ENCODE data around the gene PCDH1.

PCDH1 gene

GRCh38 chr5:141871870-141872269 is 6.3 kb downstream of the PCDH1 start:
- H4K20me1 ChIP-seq (ENCODE audit: low read depth, low read length), result no peaks in the 10 kb centered on the region
- no peaks in the 10 kb centered on the region for H3K27me3 ChIP-seq (ENCODE audit: low read length)
- H2AFZ ChIP-seq (ENCODE audit: low read depth, low read length, severe bottlenecking), result no peak overlapping the region
- H3K9ac ChIP-seq (ENCODE audit: low read length), result no peak overlapping the region
- H3K79me2 ChIP-seq (ENCODE audit: insufficient read depth, low read length), result no peaks in the 10 kb centered on the region
- H3K9me3 ChIP-seq (ENCODE audit: insufficient read depth, low read length), result no peaks in the 10 kb centered on the region
- H3K27ac ChIP-seq (ENCODE audit: low read depth, low read length), result no peak overlapping the region
- H3K9me2 ChIP-seq (replicated peaks; ENCODE audit: insufficient read depth, low read length), result no peaks in the 10 kb centered on the region
- H3K4me2 ChIP-seq (ENCODE audit: low read depth, low read length, poor library complexity, severe bottlenecking), result no peak overlapping the region
- no peaks in the 10 kb centered on the region for H3K36me3 ChIP-seq (ENCODE audit: low read length)
- no peaks in the 10 kb centered on the region for H3F3A ChIP-seq (ENCODE audit: insufficient read depth)
- H3K4me3 ChIP-seq (ENCODE audit: insufficient read depth, low read length, poor library complexity, severe bottlenecking), result no peak overlapping the region
- no peak for TF ChIP-seq EZH2phosphoT487 (conservative IDR thresholded peaks at IDR 0.05; ENCODE audit: low read length)
- no peak for TF ChIP-seq CTCF (IDR thresholded peaks at IDR 0.05; ENCODE audit: insufficient read depth, low read length, poor library complexity, severe bottlenecking)

GRCh38 chr5:141870871-141871270 is 7.3 kb downstream of the PCDH1 start:
- H3K4me2 ChIP-seq (ENCODE audit: low read depth, low read length, poor library complexity, severe bottlenecking), result no peak overlapping the region
- H3K4me3 ChIP-seq (ENCODE audit: insufficient read depth, low read length, poor library complexity, severe bottlenecking), result no peak overlapping the region
- H4K20me1 ChIP-seq (ENCODE audit: low read depth, low read length), result no peaks in the 10 kb centered on the region
- no peaks in the 10 kb centered on the region for H3K36me3 ChIP-seq (ENCODE audit: low read length)
- no peaks in the 10 kb centered on the region for H3K27me3 ChIP-seq (ENCODE audit: low read length)
- TF ChIP-seq CTCF (IDR thresholded peaks at IDR 0.05; ENCODE audit: insufficient read depth, low read length, poor library complexity, severe bottlenecking), result no peak
- no peak for TF ChIP-seq EZH2phosphoT487 (conservative IDR thresholded peaks at IDR 0.05; ENCODE audit: low read length)
- H3K27ac ChIP-seq (ENCODE audit: low read depth, low read length), result no peak overlapping the region
- H3K9ac ChIP-seq (ENCODE audit: low read length), result no peak overlapping the region
- H3K79me2 ChIP-seq (ENCODE audit: insufficient read depth, low read length), result no peaks in the 10 kb centered on the region
- no peak overlapping the region for H2AFZ ChIP-seq (ENCODE audit: low read depth, low read length, severe bottlenecking)
- no peaks in the 10 kb centered on the region for H3F3A ChIP-seq (ENCODE audit: insufficient read depth)
- no peaks in the 10 kb centered on the region for H3K9me2 ChIP-seq (replicated peaks; ENCODE audit: insufficient read depth, low read length)
- H3K9me3 ChIP-seq (ENCODE audit: insufficient read depth, low read length), result no peaks in the 10 kb centered on the region

- Histone ChIP-seq H3K9ac (ENCODE audit: low read length) (no peak overlapping the region), H3K9me2 (replicated peaks; ENCODE audit: insufficient read depth, low read length) (no peaks in the 10 kb centered on the region), H3K27ac (ENCODE audit: low read depth, low read length) (no peak overlapping the region), H2AFZ (ENCODE audit: low read depth, low read length, severe bottlenecking) (no peak overlapping the region), H3K4me2 (ENCODE audit: low read depth, low read length, poor library complexity, severe bottlenecking) (no peak overlapping the region), H3K4me3 (ENCODE audit: insufficient read depth, low read length, poor library complexity, severe bottlenecking) (no peak overlapping the region), H3K27me3 (ENCODE audit: low read length) (no peaks in the 10 kb centered on the region), H3K36me3 (ENCODE audit: low read length) (no peaks in the 10 kb centered on the region), H3F3A (ENCODE audit: insufficient read depth) (no peaks in the 10 kb centered on the region), H4K20me1 (ENCODE audit: low read depth, low read length) (no peaks in the 10 kb centered on the region), H3K79me2 (ENCODE audit: insufficient read depth, low read length) (no peaks in the 10 kb centered on the region), H3K9me3 (ENCODE audit: insufficient read depth, low read length) (no peaks in the 10 kb centered on the region)
- TF ChIP-seq EZH2phosphoT487 (conservative IDR thresholded peaks at IDR 0.05; ENCODE audit: low read length), result no peak
- TF ChIP-seq CTCF (IDR thresholded peaks at IDR 0.05; ENCODE audit: insufficient read depth, low read length, poor library complexity, severe bottlenecking), result no peak
Observed at GRCh38 chr5:141870228-141870627, 8.0 kb downstream of the PCDH1 start.
